ENCODE measurements around the gene AMPD3.

The AMPD3 gene

GRCh38 chr11:10500757-10501684 lies 46.0 kb downstream of the AMPD3 start:
- DNase-seq (ENCODE audit: low read depth in 1 of 2, low spot score in 1 of 2): no peak

- DNase-seq (ENCODE audit: low read depth in 1 of 2, low spot score in 1 of 2): no peak
Observed at GRCh38 chr11:10502065-10502680, 47.1 kb downstream of the AMPD3 start.

DNA sequence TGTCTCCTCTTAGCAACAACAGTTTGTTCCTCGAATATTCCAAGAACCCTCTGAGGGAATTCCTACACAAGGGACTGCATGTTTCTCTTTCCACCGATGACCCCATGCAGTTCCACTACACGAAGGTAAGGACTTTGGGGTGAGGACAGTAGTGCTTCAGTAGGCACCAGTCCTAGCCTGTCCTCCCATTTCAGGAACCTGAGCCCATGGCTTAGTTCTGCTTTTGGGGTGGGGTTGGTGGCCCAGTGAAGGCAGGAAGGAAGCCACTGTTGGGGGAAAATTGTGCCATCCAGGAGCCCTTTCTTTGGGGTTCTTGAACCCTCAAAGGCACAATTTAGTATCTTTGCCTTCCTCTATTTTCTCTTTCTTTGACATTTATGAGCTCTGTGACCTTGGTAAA lies 47.7 kb downstream of the AMPD3 start:
- DNase-seq (ENCODE audit: low read depth in 1 of 2, low spot score in 1 of 2): no peak

DNA sequence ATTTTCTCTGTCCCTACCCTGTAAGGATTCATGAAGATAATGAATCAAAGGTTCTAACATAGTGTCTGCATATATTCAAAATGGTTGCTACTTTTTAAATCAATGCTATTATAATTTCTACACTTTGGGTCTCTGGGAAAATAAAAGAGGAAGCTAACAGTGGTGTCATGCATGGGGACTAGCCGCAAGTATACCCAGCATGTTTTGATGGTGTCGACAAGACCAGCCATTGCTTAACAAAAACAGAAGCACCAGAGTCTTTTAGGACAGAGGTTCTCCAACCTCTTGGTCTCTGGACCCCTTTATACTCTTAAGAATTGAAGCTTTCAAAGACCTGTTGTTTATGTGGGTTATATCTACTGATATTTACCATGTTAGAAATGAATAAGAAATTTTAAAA lies 48.2 kb downstream of the AMPD3 start:
- no peak for DNase-seq (ENCODE audit: low read depth in 1 of 2, low spot score in 1 of 2)

GRCh38 chr11:10503777-10504480 lies 48.9 kb downstream of the AMPD3 start:
- no peak for DNase-seq (ENCODE audit: low read depth in 1 of 2, low spot score in 1 of 2)

DNA sequence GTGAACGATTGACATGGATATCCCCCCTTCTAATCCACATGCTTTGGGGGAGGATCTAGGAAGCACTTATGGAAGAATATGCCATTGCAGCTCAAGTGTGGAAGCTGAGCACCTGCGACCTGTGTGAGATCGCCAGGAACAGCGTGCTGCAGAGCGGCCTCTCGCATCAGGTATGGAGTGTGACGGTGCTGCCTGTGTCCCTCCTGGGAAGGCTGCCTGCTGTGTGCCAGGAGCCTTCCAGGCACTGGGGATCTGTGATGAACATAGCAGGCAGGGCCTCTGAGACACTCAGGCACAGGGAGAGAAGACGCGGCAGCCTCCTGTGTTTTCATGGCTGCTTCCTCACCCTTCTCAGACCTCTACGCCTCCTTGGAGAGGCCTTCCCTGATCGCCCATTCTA lies 49.4 kb downstream of the AMPD3 start:
- DNase-seq (ENCODE audit: low read depth in 1 of 2, low spot score in 1 of 2): no peak

- DNase-seq (ENCODE audit: low read depth in 1 of 2, low spot score in 1 of 2): no peak
Observed at GRCh38 chr11:10505278-10506007, 50.4 kb downstream of the AMPD3 start.

- no peak for DNase-seq (ENCODE audit: low read depth in 1 of 2, low spot score in 1 of 2)
Observed at GRCh38 chr11:10506008-10506370, 50.9 kb downstream of the AMPD3 start.

DNA sequence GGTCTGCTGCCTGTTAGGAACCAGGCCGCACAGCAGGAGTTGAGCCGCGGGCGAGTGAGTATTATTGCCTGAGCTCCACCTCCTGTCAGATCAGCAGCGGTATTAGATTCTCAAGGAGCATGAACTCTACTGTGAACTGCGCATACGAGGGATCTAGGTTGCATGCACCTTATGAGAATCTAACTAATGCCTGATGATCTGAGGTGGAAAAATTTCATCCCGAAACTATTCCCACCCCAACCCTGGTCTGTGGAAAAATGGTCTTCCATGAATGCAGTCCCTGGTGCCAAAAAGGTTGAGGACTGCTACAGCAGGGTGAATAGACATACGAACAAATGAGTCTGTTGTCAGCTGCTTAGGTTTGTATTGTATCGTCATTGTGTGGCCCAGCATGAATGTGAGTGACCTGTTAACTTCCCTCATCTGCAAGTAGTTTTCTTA lies 56.1 kb downstream of the AMPD3 start:
- DNase-seq (ENCODE audit: low read depth in 1 of 2, low spot score in 1 of 2): no peak

GRCh38 chr11:10514202-10514601 lies 59.1 kb downstream of the AMPD3 start:
- no peak for DNase-seq (ENCODE audit: low read depth in 1 of 2, low spot score in 1 of 2)

GRCh38 chr11:10514709-10515108 lies 59.6 kb downstream of the AMPD3 start:
- no peak for DNase-seq (ENCODE audit: low read depth in 1 of 2, low spot score in 1 of 2)

DNA sequence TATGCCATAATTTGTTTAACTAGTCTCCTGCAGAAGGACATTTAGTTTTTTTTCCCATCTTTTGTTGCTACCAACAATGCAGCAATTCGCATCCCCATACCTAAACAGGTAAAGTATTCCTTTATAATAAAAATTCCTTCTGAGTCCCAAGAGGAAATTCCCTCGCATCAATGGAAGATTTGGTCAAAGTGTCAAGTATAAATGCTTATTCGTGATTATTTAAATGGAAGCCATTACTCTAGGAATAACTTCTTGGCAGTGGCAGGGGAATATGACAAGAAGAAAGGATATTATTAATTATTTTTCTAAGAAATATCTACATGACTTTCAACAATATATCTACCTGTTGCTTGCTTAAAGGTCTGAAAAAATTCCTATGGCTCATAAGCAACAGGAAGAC lies 60.4 kb downstream of the AMPD3 start:
- DNase-seq (ENCODE audit: low read depth in 1 of 2, low spot score in 1 of 2): no peak

DNA sequence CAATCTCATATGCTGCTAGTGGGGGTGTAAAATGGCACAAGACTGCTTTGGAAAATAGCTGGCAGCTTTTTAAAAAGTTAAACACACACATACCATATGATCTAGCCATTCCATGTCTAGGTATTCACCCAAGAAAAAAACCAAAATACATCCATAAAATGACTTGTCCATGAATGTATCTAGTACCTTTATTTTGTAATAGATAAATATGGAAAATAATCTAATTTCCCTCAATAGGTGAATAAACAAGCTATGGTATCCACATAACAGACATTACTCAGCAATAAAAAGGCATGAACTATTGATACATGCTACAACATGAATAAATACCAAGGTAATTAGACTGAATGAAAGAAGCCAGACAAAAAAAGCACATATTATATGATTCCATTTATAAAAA lies 63.1 kb downstream of the AMPD3 start:
- DNase-seq (ENCODE audit: low read depth in 1 of 2, low spot score in 1 of 2): no peak

GRCh38 chr11:10518891-10519290 lies 63.8 kb downstream of the AMPD3 start:
- no peak for DNase-seq (ENCODE audit: low read depth in 1 of 2, low spot score in 1 of 2)

GRCh38 chr11:10519630-10520029 lies 64.6 kb downstream of the AMPD3 start:
- DNase-seq (ENCODE audit: low read depth in 1 of 2, low spot score in 1 of 2): no peak

DNA sequence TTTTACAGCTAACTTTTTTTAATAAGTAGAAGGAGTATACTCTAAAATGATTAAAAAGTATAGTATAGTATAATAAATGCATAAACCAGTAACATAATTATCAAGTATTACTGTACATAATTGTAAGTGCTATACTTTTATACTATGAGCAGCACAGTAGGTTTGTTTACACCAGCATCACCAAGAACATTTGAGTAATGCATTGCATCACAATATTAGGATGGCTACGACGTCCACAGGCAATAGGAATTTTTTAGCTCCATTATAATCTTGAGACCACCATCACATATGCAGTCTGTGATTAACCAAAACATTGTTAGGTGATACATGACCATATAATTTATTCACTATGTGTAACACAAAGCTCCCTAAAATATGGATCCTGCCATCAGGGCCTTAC lies 65.5 kb downstream of the AMPD3 start:
- no peak for DNase-seq (ENCODE audit: low read depth in 1 of 2, low spot score in 1 of 2)

GRCh38 chr11:10522276-10522675 lies 67.2 kb downstream of the AMPD3 start:
- no peak for DNase-seq (ENCODE audit: low read depth in 1 of 2, low spot score in 1 of 2)

GRCh38 chr11:10522921-10523320 lies 67.9 kb downstream of the AMPD3 start:
- no peak for DNase-seq (ENCODE audit: low read depth in 1 of 2, low spot score in 1 of 2)

DNA sequence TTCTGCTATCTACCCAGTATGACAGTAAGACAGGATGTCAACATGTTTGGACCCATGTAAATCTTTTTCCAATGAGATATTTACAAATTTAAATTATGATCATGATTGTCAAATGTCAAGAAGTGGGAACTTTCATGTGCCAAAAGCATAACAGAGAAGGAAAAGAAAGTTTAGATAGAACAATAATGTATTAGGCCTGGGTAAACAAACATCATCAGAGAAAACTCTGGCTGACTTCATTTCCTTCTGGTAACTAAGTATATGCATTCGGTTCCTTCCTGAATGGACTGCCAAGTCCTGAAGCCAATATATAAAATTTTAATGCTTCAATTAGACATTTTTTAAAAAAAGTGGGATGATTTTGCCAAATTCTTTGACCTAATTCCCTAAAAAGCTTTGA lies 69.4 kb downstream of the AMPD3 start:
- DNase-seq (ENCODE audit: low read depth in 1 of 2, low spot score in 1 of 2): no peak

DNA sequence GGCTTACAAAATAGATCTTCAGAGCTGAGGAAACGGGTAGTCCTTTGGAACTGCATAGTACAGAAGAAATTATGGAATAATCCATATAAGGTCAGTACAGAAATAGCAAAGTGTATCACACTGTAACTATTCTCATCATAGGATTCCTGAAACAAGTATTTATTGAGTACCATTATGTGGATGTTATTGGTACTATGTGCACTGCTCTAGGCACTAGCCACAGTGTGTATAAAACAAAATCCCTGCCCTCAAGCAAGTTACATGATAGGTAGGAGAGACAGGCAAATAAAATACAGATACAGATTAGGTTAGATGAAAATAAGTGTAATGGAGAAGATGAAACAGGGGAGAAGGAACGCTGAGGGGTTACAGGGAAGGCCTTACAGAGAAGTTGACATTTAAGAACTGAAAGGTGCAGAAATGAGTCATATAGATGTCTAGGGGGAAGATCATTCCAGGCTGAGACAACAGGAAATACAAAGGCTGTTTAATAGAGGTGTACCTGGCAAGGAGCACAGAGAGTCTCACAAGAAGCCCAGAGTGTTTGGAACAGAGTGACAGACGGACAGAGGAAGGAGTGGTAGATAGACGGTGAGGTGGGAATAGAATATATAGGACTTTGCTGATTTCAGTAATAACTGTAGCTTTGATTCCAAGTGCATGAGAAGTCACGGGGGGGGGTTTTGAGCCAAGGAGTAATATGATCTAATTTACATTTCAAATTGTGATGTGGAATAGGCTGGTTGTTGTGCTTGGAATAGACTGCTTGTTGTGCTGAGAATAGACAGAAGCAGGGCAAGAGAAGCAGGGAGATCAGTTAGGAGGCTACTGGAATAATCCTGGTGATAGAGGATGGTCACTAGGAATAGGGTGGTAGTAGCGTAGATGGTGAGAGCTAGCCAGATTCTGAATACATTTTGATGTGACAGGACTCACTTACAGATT lies 72.2 kb downstream of the AMPD3 start:
- DNase-seq (ENCODE audit: low read depth in 1 of 2, low spot score in 1 of 2): no peak

Data from stimulated activated CD4-positive, alpha-beta T cell treated with anti-CD3 and anti-CD28 coated beads, Interleukin-15, amount 100 ng/mL, for 1 hour (primary cell).